Measurements from ENCODE around the gene SPOCK1.

The SPOCK1 gene

GRCh38 chr5:137015540-137016116 lies 483.5 kb downstream of the SPOCK1 start:
- in situ Hi-C loops (cut with MboI; ENCODE audit: low pct_unique_long_range_greater_than_20kb, low sequenced_read_pairs, unreplicated experiment), result no loop called here
- no peak for TF ChIP-seq CTCF (IDR thresholded peaks at IDR 0.05; ENCODE audit: extremely low read depth, insufficient read depth, missing control alignments)
- no peak for DNase-seq (ENCODE audit: low spot score)

GRCh38 chr5:137014731-137015130 lies 484.4 kb downstream of the SPOCK1 start:
- no peak for DNase-seq (ENCODE audit: low spot score)
- no peak for TF ChIP-seq CTCF (IDR thresholded peaks at IDR 0.05; ENCODE audit: extremely low read depth, insufficient read depth, missing control alignments)
- in situ Hi-C loops (cut with MboI; ENCODE audit: low pct_unique_long_range_greater_than_20kb, low sequenced_read_pairs, unreplicated experiment), result no loop called here

GRCh38 chr5:137010226-137010625 lies 488.9 kb downstream of the SPOCK1 start:
- no peak for TF ChIP-seq CTCF (IDR thresholded peaks at IDR 0.05; ENCODE audit: extremely low read depth, insufficient read depth, missing control alignments)
- in situ Hi-C loops (cut with MboI; ENCODE audit: low pct_unique_long_range_greater_than_20kb, low sequenced_read_pairs, unreplicated experiment), result no loop called here

GRCh38 chr5:137004279-137004678 lies 494.8 kb downstream of the SPOCK1 start:
- DNase-seq (ENCODE audit: low spot score), result no peak
- in situ Hi-C loops (cut with MboI; ENCODE audit: low pct_unique_long_range_greater_than_20kb, low sequenced_read_pairs, unreplicated experiment), result no loop called here

More at GRCh38 chr5:137010226-137010625, 488.9 kb downstream of the SPOCK1 start:
- no peak for DNase-seq (ENCODE audit: low spot score)

GRCh38 chr5:137001026-137001569 lies 498.0 kb downstream of the SPOCK1 start:
- no peak for DNase-seq (ENCODE audit: low spot score)
- TF ChIP-seq CTCF (IDR thresholded peaks at IDR 0.05; ENCODE audit: extremely low read depth, insufficient read depth, missing control alignments), result no peak
- in situ Hi-C loops (cut with MboI; ENCODE audit: low pct_unique_long_range_greater_than_20kb, low sequenced_read_pairs, unreplicated experiment), result no loop called here

More at GRCh38 chr5:137004279-137004678, 494.8 kb downstream of the SPOCK1 start:
- no peak for TF ChIP-seq CTCF (IDR thresholded peaks at IDR 0.05; ENCODE audit: extremely low read depth, insufficient read depth, missing control alignments)

GRCh38 chr5:136999787-137000186 lies 499.3 kb downstream of the SPOCK1 start:
- no peak for TF ChIP-seq CTCF (IDR thresholded peaks at IDR 0.05; ENCODE audit: extremely low read depth, insufficient read depth, missing control alignments)
- DNase-seq (ENCODE audit: low spot score), result no peak
- in situ Hi-C loops (cut with MboI; ENCODE audit: low pct_unique_long_range_greater_than_20kb, low sequenced_read_pairs, unreplicated experiment), result no loop called here
